GM18499 (cell line): ENCODE results near the gene DPYD.
"Not testable (repeated sequence)": the region's sequence is repeated elsewhere in the genome, so short reads cannot be mapped to it uniquely, and the experiment has no call there.

ENCODE experiments used
- ATAC-seq: cut with Tn5 transposase; IDR thresholded peaks from one replicate; pipeline ENCODE4 v1.9.1; 2021; ENCODE audit warnings: moderate number of reproducible peaks; ENCODE audit not compliant: insufficient read depth, unreplicated experiment

The DPYD gene

DNA sequence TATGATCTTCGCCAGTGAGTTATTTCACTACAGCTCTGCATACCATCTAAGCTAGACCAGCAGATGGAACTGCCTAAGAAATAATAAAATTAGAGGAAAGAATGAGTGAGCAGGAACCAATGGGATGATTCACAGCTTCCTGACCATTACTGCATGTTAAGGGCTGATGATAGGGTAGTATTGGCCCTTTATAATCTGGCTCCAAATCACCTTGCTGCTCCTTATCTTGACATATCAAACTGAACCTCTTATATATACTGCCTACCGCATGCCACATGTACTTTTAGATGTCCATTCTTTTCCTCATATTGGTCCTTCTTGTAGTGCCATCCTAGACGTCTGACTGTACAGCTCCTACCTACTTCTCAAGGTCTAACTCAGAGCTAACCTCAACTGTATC lies 524.4 kb downstream of the DPYD start:
- no peak for ATAC-seq

- ATAC-seq = no peak
These were observed 528.1 kb downstream of the DPYD start for GRCh38 chr1:97392701-97393100.

GRCh38 chr1:97385536-97386277 lies 535.1 kb downstream of the DPYD start:
- ATAC-seq = no peak

- no peak for ATAC-seq
These were observed 536.4 kb downstream of the DPYD start for GRCh38 chr1:97384294-97384968.

GRCh38 chr1:97383797-97384196 lies 537.0 kb downstream of the DPYD start:
- ATAC-seq = no peak

GRCh38 chr1:97382206-97382605 lies 538.6 kb downstream of the DPYD start:
- ATAC-seq = no peak

GRCh38 chr1:97379387-97380075 lies 541.3 kb downstream of the DPYD start:
- no peak for ATAC-seq

GRCh38 chr1:97378596-97378995 lies 542.2 kb downstream of the DPYD start:
- ATAC-seq = no peak

DNA sequence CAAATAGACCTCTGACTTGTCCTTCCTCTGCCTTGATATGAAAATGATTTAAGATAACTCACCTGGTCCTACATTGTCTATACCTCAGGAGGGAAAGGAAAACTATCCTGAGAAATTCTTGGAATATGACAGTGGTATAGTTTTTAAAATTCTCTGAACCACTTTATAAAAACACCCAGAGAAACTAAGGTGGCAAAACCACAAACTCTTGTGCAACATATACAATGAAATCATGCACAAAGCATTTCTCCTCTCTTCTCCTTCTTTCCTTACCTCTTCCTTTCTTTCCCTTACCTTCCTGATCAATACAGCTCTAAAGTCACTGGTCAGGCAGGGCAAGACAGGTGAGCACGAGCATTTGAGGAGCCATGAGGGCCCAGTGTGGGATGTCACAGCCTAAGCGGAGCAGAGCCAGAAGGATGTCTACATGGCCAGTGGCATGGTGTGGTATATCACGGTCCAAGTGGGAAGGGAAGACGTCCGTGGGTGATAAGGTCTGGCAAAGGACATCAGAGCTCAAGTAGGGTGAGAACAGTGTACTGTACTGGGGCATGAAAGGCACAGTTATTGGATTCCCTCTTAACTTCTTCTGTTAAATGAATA lies 543.3 kb downstream of the DPYD start:
- no peak for ATAC-seq

DNA sequence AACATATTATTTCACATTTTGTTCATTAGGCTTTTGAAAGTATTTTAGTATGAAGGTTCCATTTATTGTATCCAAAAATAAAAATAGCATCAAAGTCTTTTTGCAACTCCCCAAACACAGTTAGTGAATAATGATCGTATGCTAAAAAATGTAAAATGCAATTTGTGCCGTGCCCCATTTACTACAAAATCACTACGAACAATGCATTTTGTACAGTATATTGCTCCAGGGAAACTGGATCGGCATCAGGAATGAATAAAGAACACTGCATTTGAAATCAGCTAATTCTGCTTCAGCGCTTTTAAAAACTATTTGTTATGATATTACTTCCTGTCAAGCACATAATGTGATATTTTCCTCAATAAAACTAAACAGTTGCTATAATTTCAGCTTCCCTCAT lies 547.8 kb downstream of the DPYD start:
- ATAC-seq = no peak

DNA sequence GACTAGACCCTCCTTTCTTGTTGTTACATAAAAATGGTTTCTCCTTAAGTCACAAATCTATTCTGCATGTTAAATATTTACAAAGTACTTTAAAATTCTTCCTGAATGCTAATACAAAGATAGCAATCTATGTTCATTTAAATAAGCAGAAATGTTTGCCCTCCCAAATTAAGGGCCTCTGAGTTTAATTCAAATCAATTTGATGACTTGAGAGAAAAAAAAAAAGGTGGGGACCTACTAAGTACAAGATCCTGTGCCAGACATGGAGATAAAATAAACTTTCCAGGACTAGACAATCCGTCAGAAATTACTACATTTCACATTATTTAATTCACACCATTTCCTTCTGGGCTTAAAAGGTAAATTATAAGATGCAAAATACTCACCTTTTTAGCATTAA lies 548.3 kb downstream of the DPYD start:
- no peak for ATAC-seq

DNA sequence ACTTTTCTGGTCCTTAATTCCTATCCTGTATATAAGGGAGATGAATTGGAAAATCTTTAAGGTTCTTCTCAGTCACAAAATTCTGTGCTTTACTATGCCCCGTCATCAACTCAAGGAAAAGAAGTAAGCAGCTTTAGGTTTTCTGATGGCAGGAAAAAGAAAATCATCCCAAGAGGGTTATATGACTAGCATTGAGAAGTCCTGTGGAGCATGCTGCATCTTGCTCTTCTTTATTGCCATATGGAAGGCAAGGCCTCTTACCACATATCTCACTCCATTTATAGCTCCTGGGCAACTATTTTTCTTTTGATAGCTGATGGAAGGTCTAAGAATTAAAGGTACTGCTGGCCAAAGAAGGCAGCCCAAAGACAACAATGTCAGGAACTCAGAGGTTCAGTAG lies 552.5 kb downstream of the DPYD start:
- no peak for ATAC-seq

GRCh38 chr1:97366984-97367383 lies 553.9 kb downstream of the DPYD start:
- no peak for ATAC-seq

GRCh38 chr1:97365026-97365425 lies 555.8 kb downstream of the DPYD start:
- no peak for ATAC-seq

DNA sequence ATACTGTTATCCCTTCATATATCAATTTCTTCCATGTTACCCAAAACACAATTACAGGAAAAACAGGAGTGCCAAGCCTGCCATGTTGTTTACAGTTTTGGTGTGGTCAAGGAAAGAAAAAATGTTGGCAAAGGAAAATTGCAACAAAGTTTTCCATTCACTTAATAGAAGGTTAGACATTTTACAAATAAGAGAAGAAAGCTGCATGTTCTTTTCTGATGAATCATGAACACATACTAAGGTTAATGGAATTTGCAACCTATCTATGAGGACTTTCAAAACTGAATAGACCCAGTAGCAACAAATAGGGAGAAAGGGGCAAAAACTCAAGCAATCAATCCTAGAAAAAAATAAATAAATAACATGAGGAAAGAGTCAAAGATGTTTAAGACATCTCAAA lies 556.7 kb downstream of the DPYD start:
- no peak for ATAC-seq

- no peak for ATAC-seq
These were observed 564.5 kb downstream of the DPYD start for GRCh38 chr1:97356309-97356708.

- no peak for ATAC-seq
These were observed 567.9 kb downstream of the DPYD start for GRCh38 chr1:97352936-97353382.

DNA sequence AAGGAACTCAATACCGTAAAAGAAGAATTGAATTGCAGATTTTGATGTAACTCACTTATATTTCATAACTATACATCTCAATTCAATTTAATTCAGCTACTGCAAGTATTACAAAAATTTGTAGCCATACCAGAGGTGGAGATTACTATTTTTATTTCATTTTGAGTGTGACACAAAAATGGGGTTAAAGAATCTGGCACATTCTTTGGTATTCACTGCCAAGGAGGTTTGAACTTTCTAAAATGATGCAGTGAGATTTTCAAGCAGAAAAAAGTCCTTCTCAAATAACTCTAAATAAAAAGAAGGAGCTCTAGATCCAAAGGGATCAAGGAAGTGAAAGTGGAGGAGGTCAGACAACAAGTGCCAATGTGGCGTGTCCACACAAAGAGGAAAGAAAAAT lies 569.0 kb downstream of the DPYD start:
- no peak for ATAC-seq

DNA sequence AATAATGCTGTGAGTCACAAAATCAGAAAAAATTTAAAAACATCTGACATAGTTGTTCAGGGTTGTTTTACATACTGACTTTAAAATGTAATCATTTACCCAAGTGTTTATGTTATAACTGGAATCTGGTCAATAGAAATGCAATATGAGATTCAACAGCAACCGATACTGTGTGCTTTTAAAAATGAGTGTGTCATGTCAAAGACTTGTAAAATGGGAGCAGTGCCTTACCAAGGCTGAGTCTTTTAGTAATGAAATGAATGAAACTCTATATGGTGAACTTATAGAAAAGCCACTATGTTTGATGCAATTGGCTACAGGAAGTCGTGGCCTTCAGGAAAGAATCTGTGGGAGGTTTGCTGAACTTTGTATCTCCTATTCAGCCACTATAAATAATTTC lies 570.2 kb downstream of the DPYD start:
- ATAC-seq = no peak

DNA sequence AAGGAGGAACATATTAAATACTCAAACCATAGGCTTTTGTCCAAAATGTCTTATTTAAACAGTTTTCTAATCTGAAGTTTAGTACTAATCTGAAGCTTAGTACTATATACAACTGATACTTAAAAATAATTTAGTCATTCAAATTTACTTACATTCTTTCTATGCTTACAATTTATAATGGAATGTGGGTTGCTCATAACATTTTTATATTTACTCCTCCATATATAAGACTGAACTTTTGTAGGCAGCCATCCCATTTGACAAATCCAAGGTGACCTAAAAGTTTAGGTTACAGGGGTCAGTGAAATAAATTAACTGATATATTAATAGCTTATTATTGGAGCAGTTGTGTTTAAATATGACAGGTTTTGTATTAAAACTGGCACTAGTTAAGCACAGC lies 570.6 kb downstream of the DPYD start:
- no peak for ATAC-seq

GRCh38 chr1:97349794-97350193 lies 571.0 kb downstream of the DPYD start:
- not testable (repeated sequence) for ATAC-seq
